Large intestine (tissue), 3 donors: Measurements from ENCODE around the gene RTRAF. TPM values are rescaled to one million over a fixed set of nuclear protein-coding genes. Genes with fewer than 3 reads are reported as not detected.

Experiments
- DNase-seq, 2 donors: peaks; one replicate each; pipeline versions ENCODE4 v3.0.0 to v3.0.0-alpha.2; 2013
- H3K27ac ChIP-seq: one replicate; pipeline ENCODE4 v1.5.1; 2013; ENCODE audit warnings: low read length
- H3K27me3 ChIP-seq: 2 replicates; pipeline ENCODE4 v1.6.1; 2013; ENCODE audit warnings: low read length; ENCODE audit not compliant: control insufficient read depth, insufficient read depth
- H3K36me3 ChIP-seq: 2 replicates; pipeline ENCODE4 v1.6.1; 2013; ENCODE audit warnings: low read length; ENCODE audit not compliant: control insufficient read depth, insufficient read depth
- H3K4me1 ChIP-seq: one replicate; pipeline ENCODE4 v1.6.1; 2013; ENCODE audit warnings: low read length; ENCODE audit not compliant: control insufficient read depth, insufficient read depth
- H3K4me3 ChIP-seq: one replicate; pipeline ENCODE4 v1.5.1; 2013; ENCODE audit warnings: low read length
- H3K9me3 ChIP-seq: one replicate; pipeline ENCODE4 v1.6.1; 2013; ENCODE audit warnings: mild to moderate bottlenecking, low read depth, low read length, moderate library complexity; ENCODE audit not compliant: control insufficient read depth
- WGBS: methylation state at CpG from one replicate; pipeline ENCODE4 v1.1.5; 2013; ENCODE audit warnings: low lambda C conversion rate; ENCODE audit not compliant: insufficient coverage; 5-methylcytosine and 5-hydroxymethylcytosine counted together
- polyA plus RNA-seq: library from polyadenylated mRNA; unstranded; fragments of 120-200 nt; gene quantifications from one replicate; pipeline ENCODE4 v1.2.1, GENCODE V29; 2013

Gene RTRAF
- polyA plus RNA-seq, 1 donor = 196 TPM

- Histone ChIP-seq H3K4me3 (no peak overlapping the region), H3K4me1 (peaks cover 20% of the 10 kb centered on the region), H3K27me3 (no peaks in the 10 kb centered on the region), H3K36me3 (peaks cover 9% of the 10 kb centered on the region), H3K9me3 (no peaks in the 10 kb centered on the region), H3K27ac (peak overlapping the region; percentile 84)
- WGBS = 100% methylated on average over 1 of the region's 4 CpGs
- DNase-seq = peak; percentile 70 to 74
Observed at GRCh38 chr14:52018252-52018651, 28.9 kb downstream of the RTRAF start.

GRCh38 chr14:52018970-52019369 lies 29.6 kb downstream of the RTRAF start:
- Histone ChIP-seq H3K36me3 (peaks cover 6% of the 10 kb centered on the region), H3K4me1 (peaks cover 20% of the 10 kb centered on the region), H3K27ac (peak overlapping the region; percentile 84), H3K27me3 (no peaks in the 10 kb centered on the region), H3K9me3 (no peaks in the 10 kb centered on the region), H3K4me3 (no peak overlapping the region)
- no CpG with 5 or more reads among the region's 8 CpGs for WGBS
- DNase-seq = no peak

- Histone ChIP-seq H3K4me3 (no peak overlapping the region), H3K36me3 (peaks cover 3% of the 10 kb centered on the region), H3K27me3 (no peaks in the 10 kb centered on the region), H3K9me3 (no peaks in the 10 kb centered on the region), H3K4me1 (peaks cover 20% of the 10 kb centered on the region), H3K27ac (peak overlapping the region; percentile 84)
- peak; percentile 79 to 89 for DNase-seq
- 17% methylated on average over 2 of the region's 5 CpGs for WGBS
Observed at GRCh38 chr14:52020161-52020714, 30.9 kb downstream of the RTRAF start.

DNA sequence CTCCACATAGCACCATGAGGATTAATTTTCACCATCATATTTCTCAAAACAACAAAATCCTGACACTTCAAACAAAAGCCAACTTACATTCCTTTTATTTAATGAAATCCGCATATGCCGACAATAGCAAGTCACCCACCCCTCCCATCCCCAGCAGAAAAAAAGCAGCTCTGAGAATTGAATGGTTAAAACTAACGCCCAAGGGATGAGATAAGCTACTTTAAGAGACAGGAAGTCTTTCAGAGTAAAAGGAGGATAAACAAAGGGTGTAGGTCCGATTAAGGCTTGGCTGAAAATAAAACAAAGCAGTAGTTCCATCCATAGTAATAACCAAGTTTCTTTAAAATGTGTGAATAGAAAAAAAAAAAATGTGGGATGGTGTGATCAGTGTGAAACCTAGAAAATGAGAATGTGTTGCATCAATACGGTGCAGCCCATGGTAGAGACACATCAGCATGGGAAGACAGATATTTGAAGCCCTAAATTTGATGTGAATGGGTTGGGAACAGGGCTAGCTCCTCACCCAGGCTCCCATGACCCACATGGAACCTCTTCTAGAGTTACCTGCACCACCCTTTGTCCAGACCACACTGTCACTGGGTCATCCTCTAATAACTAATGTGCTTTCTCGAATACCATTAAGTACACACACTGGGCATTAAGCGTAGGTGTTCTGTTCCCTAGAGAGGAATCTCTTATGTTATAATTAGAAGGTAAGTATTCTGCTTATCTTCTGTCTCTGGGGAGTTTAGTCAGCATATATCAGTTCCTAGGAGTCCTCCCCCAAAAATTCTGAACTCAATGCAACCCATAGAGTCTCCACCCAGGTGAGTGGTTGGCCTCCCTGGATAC lies 31.7 kb downstream of the RTRAF start:
- H3K9me3 ChIP-seq = no peaks in the 10 kb centered on the region
- WGBS = 34% methylated on average over 6 of the region's 7 CpGs
- no peak overlapping the region for H3K4me3 ChIP-seq
- H3K27ac ChIP-seq = peak overlapping the region; percentile 84
- peaks cover 3% of the 10 kb centered on the region for H3K36me3 ChIP-seq
- peak in 1 of 2 donors; percentile 37 for DNase-seq
- H3K27me3 ChIP-seq = no peaks in the 10 kb centered on the region
- H3K4me1 ChIP-seq = peaks cover 20% of the 10 kb centered on the region

- Histone ChIP-seq H3K9me3 (no peaks in the 10 kb centered on the region), H3K27me3 (no peaks in the 10 kb centered on the region), H3K27ac (no peak overlapping the region), H3K4me1 (peaks cover 20% of the 10 kb centered on the region), H3K4me3 (no peak overlapping the region), H3K36me3 (peaks cover 3% of the 10 kb centered on the region)
- DNase-seq = no peak
- WGBS = 90% methylated on average over 2 of the region's 6 CpGs
Observed at GRCh38 chr14:52021957-52022600, 32.7 kb downstream of the RTRAF start.

DNA sequence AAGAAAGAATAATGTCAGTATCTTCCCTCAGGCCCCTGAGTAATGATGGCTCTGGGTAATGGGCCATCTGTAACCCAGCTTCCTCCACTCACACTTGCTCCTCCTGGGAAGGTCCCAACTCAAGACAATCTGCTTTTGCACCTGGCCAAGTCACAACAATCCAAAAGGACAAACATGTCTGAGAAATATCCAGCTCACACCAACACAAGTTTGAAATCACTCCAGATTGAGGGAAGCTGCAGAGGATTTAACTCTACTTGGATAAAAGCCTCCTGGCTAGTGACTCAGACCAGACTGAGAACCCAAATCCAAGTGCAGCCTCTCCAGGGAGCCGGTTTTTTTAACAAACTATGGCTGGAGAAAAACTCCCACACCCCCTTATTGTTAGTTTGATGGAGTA lies 34.2 kb downstream of the RTRAF start:
- no peak for DNase-seq
- H3K4me1 ChIP-seq = peaks cover 19% of the 10 kb centered on the region
- no CpG with 5 or more reads among the region's 1 CpG for WGBS
- no peak overlapping the region for H3K27ac ChIP-seq
- H3K36me3 ChIP-seq = peaks cover 3% of the 10 kb centered on the region
- no peak overlapping the region for H3K4me3 ChIP-seq
- H3K27me3 ChIP-seq = no peaks in the 10 kb centered on the region
- H3K9me3 ChIP-seq = no peaks in the 10 kb centered on the region

- peaks cover 5% of the 10 kb centered on the region for H3K4me1 ChIP-seq
- H3K36me3 ChIP-seq = no peaks in the 10 kb centered on the region
- no peaks in the 10 kb centered on the region for H3K9me3 ChIP-seq
- no peak for DNase-seq
- no peak overlapping the region for H3K4me3 ChIP-seq
- H3K27ac ChIP-seq = no peak overlapping the region
- H3K27me3 ChIP-seq = no peaks in the 10 kb centered on the region
Observed at GRCh38 chr14:52025310-52025709, 36.0 kb downstream of the RTRAF start.

GRCh38 chr14:52026017-52026660 lies 36.8 kb downstream of the RTRAF start:
- no peaks in the 10 kb centered on the region for H3K9me3 ChIP-seq
- no peaks in the 10 kb centered on the region for H3K27me3 ChIP-seq
- no peak overlapping the region for H3K4me3 ChIP-seq
- WGBS = 100% methylated on average over 1 of the region's 8 CpGs
- no peak overlapping the region for H3K27ac ChIP-seq
- peaks cover 2% of the 10 kb centered on the region for H3K4me1 ChIP-seq
- no peaks in the 10 kb centered on the region for H3K36me3 ChIP-seq
- DNase-seq = no peak

GRCh38 chr14:52026901-52027300 lies 37.6 kb downstream of the RTRAF start:
- H3K27ac ChIP-seq = no peak overlapping the region
- no peaks in the 10 kb centered on the region for H3K36me3 ChIP-seq
- H3K9me3 ChIP-seq = no peaks in the 10 kb centered on the region
- no peak overlapping the region for H3K4me3 ChIP-seq
- no peak for DNase-seq
- WGBS = no CpG with 5 or more reads among the region's 10 CpGs
- H3K27me3 ChIP-seq = no peaks in the 10 kb centered on the region
- H3K4me1 ChIP-seq = no peaks in the 10 kb centered on the region

DNA sequence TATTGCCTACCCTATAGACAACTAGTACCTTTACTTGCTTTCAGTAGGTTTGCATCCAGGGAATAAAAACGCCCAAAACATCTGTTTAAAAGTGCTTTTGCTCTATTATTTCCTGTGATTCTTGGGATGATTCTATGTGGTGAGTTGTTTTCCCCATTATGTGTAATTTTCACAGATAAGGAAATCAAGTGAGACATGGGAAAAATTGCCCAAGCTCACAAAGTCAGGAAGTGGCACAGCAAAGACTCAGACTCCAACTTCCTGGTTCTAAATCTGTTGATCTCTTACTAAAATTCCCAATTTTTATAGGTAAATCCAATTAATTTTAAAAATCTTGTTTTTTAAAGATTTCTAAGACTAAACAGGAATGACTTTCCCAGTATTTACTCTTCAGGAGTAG lies 40.5 kb downstream of the RTRAF start:
- Histone ChIP-seq H3K36me3 (no peaks in the 10 kb centered on the region), H3K27ac (no peak overlapping the region), H3K4me3 (no peak overlapping the region), H3K9me3 (no peaks in the 10 kb centered on the region), H3K4me1 (no peaks in the 10 kb centered on the region), H3K27me3 (no peaks in the 10 kb centered on the region)
- no peak for DNase-seq
- 83% methylated on average over 1 of the region's 1 CpG for WGBS
